GM18520 (cell line): ENCODE measurements around the gene IQCC.
A peak's percentile ranks its signal among the peaks of the same experiment; 100 is the strongest.
"Not testable (repeated sequence)": the region's sequence is repeated elsewhere in the genome, so short reads cannot be mapped to it uniquely, and the experiment has no call there.

Source experiments
- ATAC-seq: cut with Tn5 transposase; IDR thresholded peaks from one replicate; pipeline ENCODE4 v1.9.1; 2021; ENCODE audit not compliant: unreplicated experiment

The IQCC gene

DNA sequence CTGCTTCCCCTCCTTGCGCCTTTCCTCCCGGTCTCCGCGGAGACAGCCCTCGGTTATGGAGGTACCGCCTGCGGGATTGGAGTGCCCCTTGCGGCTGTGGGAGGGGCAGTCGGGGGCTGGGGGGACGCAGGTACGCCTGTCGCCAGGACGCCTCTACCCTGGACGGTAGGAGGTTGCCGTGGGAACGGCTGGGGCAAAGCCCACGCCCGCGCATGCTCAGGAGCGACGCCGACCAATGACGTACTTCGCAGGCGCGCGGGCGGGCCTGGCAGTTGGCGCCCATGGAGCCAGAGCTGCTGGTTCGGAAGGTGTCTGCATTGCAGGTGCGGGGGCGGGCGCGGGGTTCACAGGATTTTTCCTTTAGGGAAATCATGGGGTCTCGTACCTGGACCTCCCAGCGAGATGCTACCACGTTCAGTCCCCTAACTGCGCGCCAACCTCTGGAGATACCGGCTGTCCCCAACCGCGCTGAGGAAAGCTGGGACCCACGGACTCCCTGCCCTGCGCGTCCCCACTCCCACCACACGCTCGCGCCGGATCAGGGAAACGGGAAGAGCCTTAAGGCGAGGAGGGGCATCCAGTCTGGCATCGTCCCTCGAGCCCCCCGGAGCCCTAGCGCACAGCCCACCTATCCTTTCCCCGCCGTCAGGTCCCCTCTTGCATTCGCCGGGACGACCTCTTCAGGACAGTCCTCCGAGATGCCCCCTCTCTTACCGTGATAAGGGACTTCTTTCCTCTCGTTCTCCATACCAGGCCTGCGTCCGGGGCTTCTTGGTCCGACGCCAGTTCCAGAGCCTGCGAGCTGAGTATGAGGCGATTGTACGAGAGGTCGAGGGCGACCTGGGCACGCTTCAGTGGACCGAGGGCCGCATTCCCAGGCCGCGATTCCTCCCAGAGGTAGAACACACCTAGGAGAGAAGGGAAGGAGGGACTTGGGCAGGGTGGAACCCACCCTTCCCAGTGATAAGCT is at the start of gene IQCC:
Gene IQCC (plus strand): TSS at position 271 of the 970 bp plus-strand sequence. CDS start 11 bp downstream, at position 282.
- ATAC-seq = no peak

- no peak for ATAC-seq
Measured at GRCh38 chr1:32159189-32159588, 46.3 kb upstream of the IQCC start.

DNA sequence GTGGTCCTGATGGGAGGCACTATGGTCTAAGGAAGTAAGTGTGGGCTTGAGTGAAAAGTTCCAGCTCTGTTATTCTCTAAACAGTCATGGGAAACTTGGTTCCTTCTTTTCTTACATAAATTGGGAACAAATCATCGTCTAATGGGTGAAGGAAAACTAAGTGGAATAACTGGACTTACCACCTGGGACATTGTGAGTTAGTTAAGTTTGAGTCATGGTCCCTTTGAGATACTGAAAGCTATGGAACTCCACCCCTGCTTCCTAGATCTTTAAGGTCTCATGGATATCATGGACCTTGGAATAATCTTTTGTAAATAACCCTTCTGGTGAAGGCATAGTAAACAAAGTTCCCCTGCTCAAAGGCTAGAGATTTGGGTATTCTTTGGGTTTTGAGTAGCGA is 42.1 kb upstream of the IQCC start:
- no peak for ATAC-seq

GRCh38 chr1:32165633-32166032 is 39.8 kb upstream of the IQCC start:
- ATAC-seq = not testable (repeated sequence)

- no peak for ATAC-seq
Measured at GRCh38 chr1:32170991-32171390, 34.5 kb upstream of the IQCC start.

DNA sequence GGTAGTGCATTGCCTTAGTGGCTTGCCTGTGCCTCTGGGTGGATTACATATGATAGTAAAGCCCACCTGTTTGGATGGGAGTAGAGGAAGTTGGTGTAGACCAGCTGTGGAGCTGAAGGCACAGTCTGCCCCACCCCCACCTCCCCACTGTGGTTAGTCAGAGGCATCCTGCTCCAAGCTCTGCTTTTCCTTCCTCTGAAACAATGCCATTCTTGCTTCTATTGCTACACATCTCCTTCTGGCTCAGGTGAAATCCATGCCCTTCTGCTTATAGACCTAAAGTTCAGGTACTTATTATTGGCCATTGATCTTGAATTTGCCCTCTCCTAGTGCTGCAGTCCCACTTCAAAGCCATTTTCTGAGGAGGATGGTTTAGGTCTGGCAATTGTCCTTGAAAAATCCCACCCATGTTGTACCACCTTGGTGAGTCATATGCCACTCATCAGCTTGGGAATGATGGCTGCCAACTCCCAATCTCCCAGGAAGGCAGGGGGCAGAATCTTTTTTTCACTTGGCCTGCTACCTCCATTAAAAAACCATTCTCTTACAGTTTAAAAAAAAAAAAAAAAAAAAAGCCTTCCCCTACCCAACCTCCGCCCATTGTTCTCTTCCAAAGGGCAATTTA is 32.7 kb upstream of the IQCC start:
- no peak for ATAC-seq

GRCh38 chr1:32178380-32179192 is 26.9 kb upstream of the IQCC start:
- no peak for ATAC-seq

DNA sequence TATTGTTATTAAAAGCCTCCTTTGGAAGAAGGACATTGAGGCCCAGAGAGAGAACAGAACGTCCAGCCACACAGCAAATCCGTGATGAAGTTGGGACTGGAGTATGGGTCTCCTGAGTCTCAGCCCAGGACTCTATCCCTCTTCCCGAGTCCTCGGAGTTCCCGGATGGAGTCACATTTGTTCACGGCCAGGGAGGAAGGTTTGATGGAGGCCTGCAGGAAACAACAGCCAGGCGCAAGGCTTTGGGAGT is 26.4 kb upstream of the IQCC start:
- no peak for ATAC-seq

DNA sequence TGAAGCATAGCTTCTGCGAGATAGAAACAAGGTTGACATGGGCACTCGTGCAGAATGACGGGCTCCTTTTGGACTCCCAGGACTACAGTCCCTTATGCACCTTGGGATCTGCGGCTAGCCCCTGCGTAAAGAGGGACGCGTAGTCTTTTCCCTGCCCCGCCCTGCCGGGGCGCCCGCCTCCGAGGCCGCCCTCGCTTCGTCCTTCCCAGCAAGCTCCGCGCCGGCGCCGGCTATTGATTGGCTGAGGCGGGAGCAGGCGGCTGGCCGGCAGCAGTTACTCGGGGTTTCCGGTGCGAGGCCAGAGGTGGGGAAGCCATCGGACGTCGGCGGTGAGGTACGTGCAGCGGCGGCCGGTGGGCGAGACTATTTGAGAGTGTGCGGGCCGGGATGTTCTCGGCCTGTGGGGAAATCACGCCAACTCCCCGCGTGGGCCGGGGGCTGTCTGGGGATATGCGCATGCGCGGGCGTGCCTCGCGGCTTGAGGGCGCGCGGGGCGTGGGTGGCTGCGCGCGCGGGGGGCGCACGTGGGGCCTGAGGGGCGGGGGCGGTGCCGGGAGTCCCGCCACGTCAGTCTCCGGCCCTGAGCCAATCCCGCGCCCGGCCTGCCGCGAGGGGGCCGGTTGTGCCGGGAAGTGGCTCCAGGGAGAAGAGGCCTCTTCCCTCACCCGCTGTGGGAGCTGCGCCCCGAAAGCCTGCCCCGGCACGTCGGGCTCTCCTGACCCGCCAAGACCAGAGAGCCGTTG is 25.9 kb upstream of the IQCC start, which contains the start of gene TXLNA:
Gene TXLNA (plus strand): TSS at position 233 of the 743 bp plus-strand sequence. CDS start 671 bp downstream, outside the sequence.
- peak; percentile 64 for ATAC-seq

GRCh38 chr1:32180186-32181060 is 25.0 kb upstream of the IQCC start:
- no peak for ATAC-seq

- ATAC-seq = no peak
Measured at GRCh38 chr1:32181065-32181464, 24.4 kb upstream of the IQCC start.

- ATAC-seq = no peak
Measured at GRCh38 chr1:32181563-32181962, 23.9 kb upstream of the IQCC start.

DNA sequence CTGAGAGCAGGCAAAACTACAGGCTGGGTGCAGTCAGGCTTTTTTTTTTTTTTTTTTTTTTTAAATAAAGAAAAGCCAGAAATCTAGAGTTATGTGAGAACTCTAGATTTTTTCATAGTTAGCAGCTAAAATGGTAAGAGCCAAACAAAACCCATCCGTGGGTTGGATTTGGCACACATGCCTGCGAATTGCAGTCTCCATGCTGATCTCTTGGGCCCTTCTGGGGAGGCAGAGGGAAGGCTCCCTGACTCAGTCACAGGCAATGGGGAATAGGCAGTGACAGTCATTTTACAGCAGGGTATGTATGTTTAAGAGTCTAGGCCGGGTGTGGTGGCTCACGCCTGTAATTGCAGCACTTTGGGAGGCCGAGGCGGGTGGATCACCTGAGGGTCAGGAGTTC is 23.4 kb upstream of the IQCC start:
- no peak for ATAC-seq

DNA sequence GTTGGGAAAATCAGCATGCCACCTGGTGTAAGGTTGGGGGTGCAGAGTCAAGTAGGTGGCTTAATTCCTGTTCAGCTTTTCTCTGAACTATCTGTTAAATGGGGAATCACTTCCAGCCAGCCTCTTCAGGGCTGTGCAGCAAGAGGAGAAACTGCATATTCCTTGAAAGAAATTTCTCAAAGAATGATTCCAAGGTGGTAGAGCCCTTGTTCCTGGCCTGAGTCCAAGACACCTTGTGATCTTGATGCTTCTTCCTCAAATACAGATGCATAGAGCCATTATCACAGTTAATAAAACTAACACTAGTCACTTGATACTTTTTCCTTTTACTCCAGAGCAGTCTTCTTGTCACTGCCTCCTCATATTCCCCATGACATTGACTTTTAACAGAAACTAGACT is 20.8 kb upstream of the IQCC start:
- no peak for ATAC-seq

DNA sequence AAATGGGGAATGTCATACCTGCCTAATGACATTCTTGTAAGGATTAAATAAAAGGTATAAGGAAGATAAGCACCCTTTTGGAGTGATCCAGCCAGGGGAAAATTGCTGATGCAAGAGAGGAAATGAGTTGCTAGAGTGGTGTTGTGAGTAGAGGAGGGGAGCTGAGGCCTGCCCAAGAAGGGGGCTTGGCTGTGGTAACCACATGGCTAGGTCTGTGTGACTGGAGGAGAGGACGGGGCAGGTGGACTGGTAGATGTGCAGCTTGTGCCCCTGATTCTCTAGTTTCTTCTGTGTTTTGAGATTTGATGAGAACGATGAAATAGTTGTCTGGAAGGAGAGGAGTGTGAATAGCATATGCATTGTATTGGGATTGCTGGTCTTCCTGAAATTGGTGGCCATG is 19.4 kb upstream of the IQCC start:
- ATAC-seq = no peak

GRCh38 chr1:32186491-32186890 is 19.0 kb upstream of the IQCC start:
- ATAC-seq = no peak

- no peak for ATAC-seq
Measured at GRCh38 chr1:32187850-32188249, 17.6 kb upstream of the IQCC start.

DNA sequence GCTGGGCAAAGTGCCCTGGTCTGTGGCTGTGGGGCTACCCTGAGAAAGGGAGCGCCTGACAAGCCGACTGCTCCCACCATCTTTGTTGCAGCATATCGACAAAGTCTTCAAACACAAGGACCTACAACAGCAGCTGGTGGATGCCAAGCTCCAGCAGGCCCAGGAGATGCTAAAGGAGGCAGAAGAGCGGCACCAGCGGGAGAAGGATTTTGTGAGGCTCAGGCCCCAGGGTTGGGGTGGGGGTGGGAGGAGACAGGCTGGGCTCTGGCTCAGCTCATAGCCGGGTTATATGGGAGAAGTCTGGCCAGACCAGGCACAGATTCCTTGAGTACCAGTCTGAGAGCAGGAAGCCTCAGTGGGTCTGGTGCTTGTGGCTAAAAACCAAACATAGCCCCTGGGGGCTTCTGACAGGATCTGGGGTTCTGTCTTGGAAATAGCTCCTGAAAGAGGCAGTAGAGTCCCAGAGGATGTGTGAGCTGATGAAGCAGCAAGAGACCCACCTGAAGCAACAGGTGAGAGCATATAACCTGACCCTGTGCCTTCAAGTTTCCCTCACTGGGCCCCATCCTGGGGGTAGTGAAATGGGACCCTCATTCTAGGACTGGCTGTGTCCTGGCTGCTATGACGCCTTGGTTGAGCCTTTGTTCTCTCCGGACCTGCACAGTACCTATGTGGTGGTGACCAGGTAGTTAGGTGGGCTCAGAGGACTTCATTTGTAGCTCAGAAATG is 13.1 kb upstream of the IQCC start:
- ATAC-seq = no peak

DNA sequence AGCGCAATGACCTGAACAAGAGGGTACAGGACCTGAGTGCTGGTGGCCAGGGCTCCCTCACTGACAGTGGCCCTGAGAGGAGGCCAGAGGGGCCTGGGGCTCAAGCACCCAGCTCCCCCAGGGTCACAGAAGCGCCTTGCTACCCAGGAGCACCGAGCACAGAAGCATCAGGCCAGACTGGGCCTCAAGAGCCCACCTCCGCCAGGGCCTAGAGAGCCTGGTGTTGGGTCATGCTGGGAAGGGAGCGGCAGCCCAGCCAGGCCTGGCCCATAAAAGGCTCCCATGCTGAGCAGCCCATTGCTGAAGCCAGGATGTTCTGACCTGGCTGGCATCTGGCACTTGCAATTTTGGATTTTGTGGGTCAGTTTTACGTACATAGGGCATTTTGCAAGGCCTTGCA is 10.5 kb upstream of the IQCC start:
- ATAC-seq = no peak
